Psoas muscle (tissue), 8 donors: ENCODE results near the gene CDCA4. TPM values are rescaled to one million over a fixed set of nuclear protein-coding genes. Genes with fewer than 3 reads are reported as not detected.

ENCODE experiments used
- ATAC-seq, 4 donors: fragments of 200-7000 bp; cut with Tn5 transposase; one replicate each; pipeline ENCODE4 v1.9.1; 2020; ENCODE audit warnings: moderate library complexity in 3 of 4, mild to moderate bottlenecking in 2 of 4
- DNase-seq, 2 donors: peaks; one replicate each; pipeline ENCODE4 v3.0.0-alpha.2; 2020
- H3K27ac ChIP-seq: fragments of 200-600 bp; one replicate; pipeline ENCODE4 v1.8.0; 2022
- H3K27me3 ChIP-seq, 3 donors: fragments of 200-600 bp in 1 of 3; one replicate each; pipeline versions ENCODE4 v1.6.1 to v1.8.0; 2013 to 2022; ENCODE audit warnings: low read length in 2 of 3, mild to moderate bottlenecking in 2 of 3, moderate library complexity in 1 of 3; ENCODE audit not compliant: insufficient read depth in 3 of 3
- H3K36me3 ChIP-seq, 2 donors: fragments of 200-600 bp in 1 of 2; one replicate each; pipeline versions ENCODE4 v1.6.1 to v1.8.0; 2013 to 2022; ENCODE audit warnings: low read depth in 1 of 2, mild to moderate bottlenecking in 1 of 2, moderate library complexity in 1 of 2; ENCODE audit not compliant: insufficient read depth in 1 of 2
- H3K4me1 ChIP-seq: fragments of 200-600 bp; one replicate; pipeline ENCODE4 v1.8.0; 2022
- H3K4me3 ChIP-seq: fragments of 200-600 bp; one replicate; pipeline ENCODE4 v1.8.0; 2022; ENCODE audit warnings: mild to moderate bottlenecking
- H3K9me3 ChIP-seq: fragments of 200-600 bp; one replicate; pipeline ENCODE4 v1.8.0; 2022
- CTCF ChIP-seq: fragments of 200-600 bp; IDR thresholded peaks from one replicate; pipeline ENCODE4 v1.8.0; 2022; ENCODE audit warnings: antibody characterized with exemption
- WGBS, 3 donors: extraction: QIAGEN DNeasy Blood & Tissue Kit; methylation state at CpG; one replicate each; pipeline versions ENCODE4 v1.1.6 to v1.1.7; 2013; 5-methylcytosine and 5-hydroxymethylcytosine counted together
- intact Hi-C, 2 donors: fragments of 100-400 bp; cut with DNase I; formaldehyde crosslinking; loops; one replicate each; pipeline versions ENCODE4 v1.11.0 to v1.14.2; 2022
- polyA plus RNA-seq, 3 donors: library from polyadenylated mRNA; stranded (reverse); fragments of 200-250 nt; gene quantifications; one replicate each; pipeline ENCODE4 v1.2.3, GENCODE V29; 2013
- total RNA-seq, 4 donors: library from RNA; stranded (reverse); fragmentation: NEBNext Ultra II Directional in 2 of 4; extraction: Animal tissue kit (Norgen Biotek cat#: 25700) in 2 of 4; gene quantifications; one replicate each; pipeline versions ENCODE4 v1.2.1 to v1.2.4, GENCODE V29; 2021 to 2023
- donor health status: healthy with polysubstance abuse.
- donor health status: DM: no; HTN: no; CAD: no; lungs with moderate emphysema.
- donor health status: Bipolar disorder and iron deficiency.
- donor health status: healthy.
- donor health status: DM: yes; HTN: yes; CAD: no.
- donor health status: DM: no; HTN: no; CAD: no.
- donor health status: DM: no; HTN: no; CAD: no.
- donor health status: DM: yes; HTN: yes; CAD: no.

Gene CDCA4
- total and polyA plus RNA-seq, 7 donors, result 0.79 to 3.3 (median 1.3) TPM

DNA sequence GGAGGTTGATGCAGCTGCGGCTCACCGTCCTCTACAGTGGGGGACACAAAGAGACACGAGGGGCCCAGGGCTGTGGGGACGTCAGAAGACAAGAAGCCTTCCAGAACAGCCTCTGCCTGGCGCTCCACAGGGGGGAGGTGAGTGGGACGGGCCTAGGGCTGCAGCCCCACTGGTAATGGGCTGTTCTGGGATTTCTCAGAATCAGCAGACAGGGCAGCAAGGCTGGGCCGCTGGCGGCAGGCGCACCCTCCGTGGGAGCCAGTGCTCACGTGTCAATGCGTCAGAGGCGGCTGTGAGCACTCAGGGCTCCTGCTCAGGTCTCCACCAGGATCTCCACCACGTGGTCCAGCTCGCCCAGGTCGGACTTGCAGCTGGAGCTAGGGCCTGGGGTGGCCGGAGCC is 10.0 kb downstream of the CDCA4 start:
- DNase-seq (no peak), ATAC-seq (no peak)
- intact Hi-C loops, result no loop called here
- TF ChIP-seq CTCF, result no peak
- Histone ChIP-seq H3K36me3 (peaks cover 0 to 17% of the 10 kb centered on the region in 2 donors), H3K27ac (no peak overlapping the region), H3K4me1 (no peaks in the 10 kb centered on the region), H3K4me3 (no peak overlapping the region), H3K9me3 (no peaks in the 10 kb centered on the region), H3K27me3 (no peaks in the 10 kb centered on the region)
- WGBS, 3 donors, result 77 to 88% (median 87%) methylated on average over 16 to 17 of the region's 17 CpGs

- DNase-seq (no peak), ATAC-seq (no peak)
- Histone ChIP-seq H3K27me3 (no peaks in the 10 kb centered on the region), H3K4me3 (no peak overlapping the region), H3K27ac (no peak overlapping the region), H3K9me3 (no peaks in the 10 kb centered on the region), H3K4me1 (no peaks in the 10 kb centered on the region), H3K36me3 (peaks cover 0 to 17% of the 10 kb centered on the region in 2 donors)
- WGBS, 3 donors, result 78 to 85% (median 82%) methylated on average over 4 of the region's 4 CpGs
- intact Hi-C loops, result no loop called here
- no peak for TF ChIP-seq CTCF
Observed at GRCh38 chr14:105010106-105010505, 10.8 kb downstream of the CDCA4 start.

GRCh38 chr14:105007593-105008264 is 13.2 kb downstream of the CDCA4 start:
- Histone ChIP-seq H3K36me3 (peaks cover 0 to 17% of the 10 kb centered on the region in 2 donors), H3K9me3 (no peaks in the 10 kb centered on the region), H3K4me1 (no peaks in the 10 kb centered on the region), H3K27ac (no peak overlapping the region), H3K4me3 (no peak overlapping the region), H3K27me3 (no peaks in the 10 kb centered on the region)
- TF ChIP-seq CTCF, result no peak
- intact Hi-C loops, result no loop called here
- no peak for ATAC-seq
- no peak for DNase-seq
- 91 to 94% (median 93%) methylated on average over 19 of the region's 19 CpGs for WGBS, 3 donors

GRCh38 chr14:105006831-105007592 is 13.9 kb downstream of the CDCA4 start:
- Histone ChIP-seq H3K9me3 (no peaks in the 10 kb centered on the region), H3K4me3 (no peak overlapping the region), H3K27ac (no peak overlapping the region), H3K27me3 (no peaks in the 10 kb centered on the region), H3K36me3 (peaks cover 0 to 17% of the 10 kb centered on the region in 2 donors), H3K4me1 (no peaks in the 10 kb centered on the region)
- WGBS, 3 donors, result 66 to 86% (median 66%) methylated on average over 21 of the region's 21 CpGs
- intact Hi-C loops, result no loop called here
- no peak for ATAC-seq
- DNase-seq, result no peak
- TF ChIP-seq CTCF, result no peak
